Endothelial cell of umbilical vein (primary cell): ENCODE results near the gene NR1H4. TPM values are rescaled to one million over a fixed set of nuclear protein-coding genes. Genes with fewer than 3 reads are reported as not detected.

Experiments used
- BruUV-seq: library from RNA; stranded (reverse); fragments of 400-500 nt; replicated peaks from 2 replicates; lab custom pipeline; 2021; lab: Mats Ljungman, UMichigan
- CTCF ChIA-PET: fragments of 300-600, 350-600 bp; sonication (Branson Sonifier 250); formaldehyde crosslinking; loops from one replicate; lab custom pipeline; 2021; ENCODE audit warnings: antibody characterized with exemption, inconsistent platforms; lab: Charles Lee
- POLR2A ChIA-PET: fragments of 300-600, 350-600 bp; sonication (Branson Sonifier 250); formaldehyde crosslinking; loops from one replicate; lab custom pipeline; 2021; ENCODE audit warnings: antibody characterized with exemption, inconsistent platforms; lab: Charles Lee
- DNase-seq: peaks from one replicate; pipeline ENCODE4 v3.0.0-alpha.2; 2011; ENCODE audit warnings: low read depth, low spot score
- FAIRE-seq: peaks from 2 replicates; lab custom pipeline; 2011; peaks lifted over from hg19 to GRCh38; lab: Jason Lieb, UNC
- H2AFZ ChIP-seq: 2 replicates; pipeline ENCODE4 v1.6.0; 2012; ENCODE audit warnings: low read depth, low read length, control low read depth, inconsistent platforms
- H3K27ac ChIP-seq: 2 replicates; pipeline ENCODE4 v1.5.1; 2011; ENCODE audit warnings: low read depth, mild to moderate bottlenecking, control low read depth, low read length, moderate library complexity; ENCODE audit not compliant: insufficient read depth
- H3K27me3 ChIP-seq, 2 experiments: 2 replicates each; pipeline versions ENCODE4 v1.6.0 to v1.6.1; 2011; ENCODE audit warnings: low read length in 2 of 2, mixed read lengths in 1 of 2; ENCODE audit not compliant: control insufficient read depth in 2 of 2, insufficient read depth in 2 of 2
- H3K36me3 ChIP-seq, 2 experiments: 2 replicates in 1 of 2; 3 replicates in 1 of 2; pipeline ENCODE4 v1.5.1; 2011; ENCODE audit warnings: low read length in 2 of 2, mild to moderate bottlenecking in 1 of 2, moderate library complexity in 1 of 2; ENCODE audit not compliant: control insufficient read depth in 2 of 2, insufficient read depth in 2 of 2; ENCODE audit errors: extremely low read depth in 1 of 2
- H3K4me1 ChIP-seq: 3 replicates; pipeline ENCODE4 v1.5.1; 2011; ENCODE audit warnings: mild to moderate bottlenecking, low read length; ENCODE audit not compliant: control insufficient read depth, insufficient read depth; ENCODE audit errors: extremely low read depth
- H3K4me2 ChIP-seq: 2 replicates; pipeline ENCODE4 v1.6.1; 2011; ENCODE audit warnings: low read length, control low read depth, mixed read lengths; ENCODE audit not compliant: insufficient read depth
- H3K4me3 ChIP-seq, 3 experiments: fragments of 200-600 bp in 1 of 3; sonication (generic), shearing (Covaris generic) in 1 of 3; replicated peaks in 1 of 3; 2 replicates each; pipeline ENCODE4 v1.5.1; 2011 to 2016; ENCODE audit warnings: control low read depth in 3 of 3, low read length in 3 of 3, mild to moderate bottlenecking in 2 of 3, inconsistent platforms in 1 of 3, low read depth in 1 of 3, moderate library complexity in 1 of 3; ENCODE audit not compliant: insufficient read depth in 1 of 3
- H3K79me2 ChIP-seq: 2 replicates; pipeline ENCODE4 v1.6.0; 2012; ENCODE audit warnings: low read length, inconsistent platforms; ENCODE audit not compliant: control insufficient read depth, insufficient read depth
- H3K9ac ChIP-seq: replicated peaks from 2 replicates; pipeline ENCODE3; 2011; ENCODE audit warnings: low read length, control low read depth; ENCODE audit not compliant: insufficient read depth; ENCODE audit errors: extremely low read depth
- H3K9me1 ChIP-seq: replicated peaks from 3 replicates; pipeline ENCODE4 v1.6.0; 2011; ENCODE audit warnings: mild to moderate bottlenecking, low read length; ENCODE audit not compliant: control insufficient read depth, insufficient read depth; ENCODE audit errors: extremely low read depth
- H3K9me3 ChIP-seq: replicated peaks from 2 replicates; pipeline ENCODE4 v1.5.1; 2012; ENCODE audit warnings: low read length, inconsistent platforms; ENCODE audit not compliant: control insufficient read depth, insufficient read depth
- H4K20me1 ChIP-seq: replicated peaks from 2 replicates; pipeline ENCODE3; 2011; ENCODE audit warnings: mild to moderate bottlenecking, low read length; ENCODE audit not compliant: control insufficient read depth, insufficient read depth; ENCODE audit errors: extremely low read depth
- FOS ChIP-seq: IDR thresholded peaks from 2 replicates; pipeline ENCODE4 v1.6.1; 2011; ENCODE audit warnings: mild to moderate bottlenecking, low read length, moderate library complexity, borderline replicate concordance; ENCODE audit not compliant: insufficient read depth
- JUN ChIP-seq: IDR thresholded peaks from 2 replicates; pipeline ENCODE4 v1.6.1; 2011; ENCODE audit warnings: borderline replicate concordance, low read depth; ENCODE audit not compliant: insufficient read length, insufficient read depth
- POLR2A ChIP-seq: IDR thresholded peaks from 2 replicates; pipeline ENCODE4 v1.6.1; 2012; ENCODE audit warnings: low read depth, mild to moderate bottlenecking, control low read depth, low read length
- POLR2AphosphoS5 ChIP-seq: IDR thresholded peaks from 2 replicates; pipeline ENCODE4 v1.6.1; 2012; ENCODE audit warnings: low read depth, mild to moderate bottlenecking, control low read depth, low read length, moderate library complexity; ENCODE audit not compliant: insufficient read depth
- dilution Hi-C: fragments of 300-500 bp; cut with MboI; formaldehyde crosslinking; loops from one replicate; pipeline ENCODE4 v1.15.0; 2019; ENCODE audit warnings: low sequenced_read_pairs; ENCODE audit not compliant: extremely low pct_ligation_motif_present
- intact Hi-C: fragments of 100-400 bp; cut with micrococcal nuclease; formaldehyde crosslinking; loops from one replicate; pipeline ENCODE4 v1.10.0; 2022
- polyA plus RNA-seq, 4 experiments: library from polyadenylated mRNA; depleted of rRNA in 3 of 4; stranded (reverse) in 3 of 4; unstranded in 1 of 4; fragments of >200 nt; gene quantifications; 2 replicates each; pipeline versions ENCODE4 v1.2.1 to v1.2.3, GENCODE V29; 2011 to 2012; ENCODE audit warnings: missing spikeins in 1 of 4
- total RNA-seq: library from RNA; stranded (reverse); gene quantifications from 2 replicates; pipeline ENCODE4 v1.2.3, GENCODE V29; 2021
- TF ChIP-seq, protein P1 (sequence below): IDR thresholded peaks from 2 replicates; pipeline ENCODE4 v1.6.1; 2011; ENCODE audit not compliant: insufficient read depth, insufficient read length
- TF ChIP-seq, protein P2 (sequence below), 2 donors: IDR thresholded peaks; 1 replicate in 1 of 2; 2 replicates in 1 of 2; pipeline ENCODE4 v1.5.1; 2011; ENCODE audit warnings: low read length in 2 of 2, mild to moderate bottlenecking in 2 of 2, moderate library complexity in 2 of 2, control low read depth in 1 of 2, inconsistent platforms in 1 of 2, low read depth in 1 of 2; ENCODE audit not compliant: insufficient read depth in 1 of 2; ENCODE audit errors: extremely low read depth in 1 of 2

Gene NR1H4
- total and polyA plus RNA-seq, 2 donors (not counting 3 experiments of a cell fraction or from before 2014, with no cell fraction given) = not detected

DNA sequence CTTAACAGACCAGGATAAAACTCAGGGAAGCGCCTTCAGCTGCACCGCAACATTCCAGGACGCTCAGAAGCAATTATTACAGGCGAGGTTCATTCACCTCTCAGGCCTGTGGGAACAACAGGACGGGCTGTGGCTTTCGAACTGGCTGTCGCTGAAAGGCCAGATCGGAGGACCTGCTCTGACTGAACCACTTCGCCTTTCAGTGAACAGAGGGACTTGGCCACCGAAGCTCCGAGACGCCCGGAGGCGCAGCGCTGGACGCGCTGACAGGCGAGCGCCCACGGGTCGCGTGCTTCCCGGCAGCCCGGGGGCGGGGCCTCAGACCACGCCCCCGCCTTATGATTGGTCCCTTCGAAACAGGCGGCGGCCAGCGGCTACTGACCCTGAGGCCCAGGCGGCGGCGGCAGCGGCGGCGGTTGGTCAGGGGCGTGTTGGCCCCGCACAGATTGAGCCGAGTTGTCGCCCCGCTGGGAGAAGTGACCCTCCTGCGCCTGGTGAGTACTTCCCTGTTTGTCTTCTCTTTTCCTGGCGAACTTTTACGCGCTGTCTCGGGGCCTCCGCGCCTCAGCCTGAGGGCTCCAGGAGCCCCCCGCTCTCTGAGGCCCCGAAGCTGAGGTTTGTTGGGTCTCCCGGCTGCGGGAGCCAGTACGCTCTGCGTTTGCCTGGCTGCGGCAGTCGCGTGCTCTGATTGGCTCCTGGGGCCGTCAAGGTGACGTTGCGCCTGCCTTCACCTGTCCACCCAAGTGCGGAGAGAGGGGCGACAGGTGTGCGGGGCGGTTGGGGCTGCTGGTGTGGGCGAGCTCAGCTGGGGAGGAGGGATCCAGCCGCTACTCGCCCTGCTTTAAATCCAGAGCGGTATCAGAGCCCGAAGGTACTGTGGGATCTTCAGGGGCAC lies 99.9 kb downstream of the NR1H4 start, which contains the start of gene GAS2L3:
Gene GAS2L3, plus strand, starts transcription at position 393 of the 895 bp plus-strand sequence. CDS start 21,221 bp downstream, outside the sequence.
- H3K9me3 ChIP-seq = no peaks in the 10 kb centered on the region
- CTCF ChIA-PET = interaction anchor here (0.8 to 2.9 kb wide), 10 partner anchors 9 to 225 kb away, joined by 3 to 13 read pairs (median 4); no protein-coding TSS in a partner anchor
- POLR2A ChIA-PET = interaction anchor here (0.7 kb wide), 1 partner anchor 33 kb away, joined by 3 read pairs; no protein-coding TSS in a partner anchor
- H3K4me2 ChIP-seq = peak within 1 kb of the TSS; percentile 87
- H3K9ac ChIP-seq = peak within 1 kb of the TSS; percentile 88
- H4K20me1 ChIP-seq = no peaks in the 10 kb centered on the region
- peak; percentile 93 for DNase-seq
- no peaks in the 10 kb centered on the region for H3K36me3 ChIP-seq
- H3K4me1 ChIP-seq = peaks cover 34% of the 10 kb centered on the region
- dilution Hi-C loops = no loop called here
- peak within 1 kb of the TSS; percentile 24 to 89 (median 87) for H3K4me3 ChIP-seq
- H3K79me2 ChIP-seq = peaks cover 42% of the 10 kb centered on the region
- intact Hi-C loops = loop anchor here (1.0 to 10.0 kb wide), 4 partner anchors 9 to 1121 kb away; partner anchors contain the start of gene CHPT1
- peak within 1 kb of the TSS; percentile 79 for H3K27ac ChIP-seq
- BruUV-seq = TSS peak; percentile 51
- no peak for TF ChIP-seq FOS
- TF ChIP-seq JUN = no peak
- TF ChIP-seq, protein P1, sequence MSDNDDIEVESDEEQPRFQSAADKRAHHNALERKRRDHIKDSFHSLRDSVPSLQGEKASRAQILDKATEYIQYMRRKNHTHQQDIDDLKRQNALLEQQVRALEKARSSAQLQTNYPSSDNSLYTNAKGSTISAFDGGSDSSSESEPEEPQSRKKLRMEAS = peak; percentile 63
- TF ChIP-seq POLR2A = peak; percentile 40
- peak; percentile 66 for TF ChIP-seq POLR2AphosphoS5
- TF ChIP-seq, protein P2, sequence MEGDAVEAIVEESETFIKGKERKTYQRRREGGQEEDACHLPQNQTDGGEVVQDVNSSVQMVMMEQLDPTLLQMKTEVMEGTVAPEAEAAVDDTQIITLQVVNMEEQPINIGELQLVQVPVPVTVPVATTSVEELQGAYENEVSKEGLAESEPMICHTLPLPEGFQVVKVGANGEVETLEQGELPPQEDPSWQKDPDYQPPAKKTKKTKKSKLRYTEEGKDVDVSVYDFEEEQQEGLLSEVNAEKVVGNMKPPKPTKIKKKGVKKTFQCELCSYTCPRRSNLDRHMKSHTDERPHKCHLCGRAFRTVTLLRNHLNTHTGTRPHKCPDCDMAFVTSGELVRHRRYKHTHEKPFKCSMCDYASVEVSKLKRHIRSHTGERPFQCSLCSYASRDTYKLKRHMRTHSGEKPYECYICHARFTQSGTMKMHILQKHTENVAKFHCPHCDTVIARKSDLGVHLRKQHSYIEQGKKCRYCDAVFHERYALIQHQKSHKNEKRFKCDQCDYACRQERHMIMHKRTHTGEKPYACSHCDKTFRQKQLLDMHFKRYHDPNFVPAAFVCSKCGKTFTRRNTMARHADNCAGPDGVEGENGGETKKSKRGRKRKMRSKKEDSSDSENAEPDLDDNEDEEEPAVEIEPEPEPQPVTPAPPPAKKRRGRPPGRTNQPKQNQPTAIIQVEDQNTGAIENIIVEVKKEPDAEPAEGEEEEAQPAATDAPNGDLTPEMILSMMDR (IDR thresholded peaks at IDR 0.05; ENCODE audit: extremely low read depth in 1 of 2, insufficient read depth in 1 of 2, low read depth in 1 of 2, low read length in 2 of 2) = no peak
- peak; percentile 74 for FAIRE-seq
- H3K27me3 ChIP-seq = peaks cover 1 to 2% of the 10 kb centered on the region in 2 experiments
- H2AFZ ChIP-seq = peak within 1 kb of the TSS; percentile 100
- H3K9me1 ChIP-seq = no peaks in the 10 kb centered on the region
